ENCODE data around the gene CD300LF.

GRCh38 chr17:74687886-74688285 lies 24.8 kb downstream of the CD300LF start:
- TF ChIP-seq MXI1 (IDR thresholded peaks at IDR 0.05; ENCODE audit: low read depth, low read length), result no peak
- no peak for TF ChIP-seq CTCF (IDR thresholded peaks at IDR 0.05 in 2 of 3, conservative IDR thresholded peaks at IDR 0.05 in 1 of 3; ENCODE audit: control insufficient read depth in 2 of 3, extremely low read depth in 1 of 3, insufficient read depth in 1 of 3, low read depth in 3 of 3, low read length in 3 of 3)
- no peak for TF ChIP-seq JUND (IDR thresholded peaks at IDR 0.05; ENCODE audit: low read depth, low read length)
- TF ChIP-seq RFX5 (IDR thresholded peaks at IDR 0.05; ENCODE audit: low read depth, low read length), result no peak
- TF ChIP-seq SREBF2 (IDR thresholded peaks at IDR 0.05; ENCODE audit: low read length), result no peak
- no peak for TF ChIP-seq TCF3 (IDR thresholded peaks at IDR 0.05; ENCODE audit: borderline replicate concordance, insufficient read depth, low read depth, low read length)
- TF ChIP-seq PKNOX1 (IDR thresholded peaks at IDR 0.05), result no peak
- TF ChIP-seq CHD2 (IDR thresholded peaks at IDR 0.05; ENCODE audit: borderline replicate concordance, low read depth, low read length), result no peak
- no peak for TF ChIP-seq TARDBP (IDR thresholded peaks at IDR 0.05; ENCODE audit: borderline replicate concordance)
- no peak for TF ChIP-seq POLR2A (IDR thresholded peaks at IDR 0.05; ENCODE audit: low read depth, low read length)
- no peak for TF ChIP-seq HDAC2 (IDR thresholded peaks at IDR 0.05)
